ENCODE measurements around the gene GPX2. TPM values are rescaled to one million over a fixed set of nuclear protein-coding genes. Genes with fewer than 3 reads are reported as not detected.

Gene GPX2
- total RNA-seq, 1 donor from 2014 or later = not detected

DNA sequence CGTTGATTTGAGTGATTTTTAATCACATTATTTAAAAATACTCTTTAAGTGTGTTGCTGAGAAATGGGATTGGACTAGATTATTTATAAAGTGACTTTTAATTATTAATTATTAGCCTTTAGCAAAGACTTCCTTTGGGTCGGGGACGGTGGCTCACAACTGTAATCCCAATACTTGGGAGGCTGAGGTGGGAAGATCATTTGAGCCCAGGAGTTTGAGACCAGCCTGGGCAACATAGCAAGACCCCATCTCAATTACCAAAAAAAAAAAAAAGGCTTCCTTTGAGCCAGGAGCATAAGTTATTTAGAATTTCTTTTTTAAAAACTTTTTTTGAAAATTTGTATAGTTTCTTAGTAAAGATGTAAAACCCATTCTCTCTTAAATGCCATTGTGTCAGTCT lies 19.5 kb downstream of the GPX2 start:
- Histone ChIP-seq H4K20me1 (ENCODE audit: low read depth) (no peaks in the 10 kb centered on the region), H3K4me2 (no peak overlapping the region), H3K27me3 (no peaks in the 10 kb centered on the region), H3K27ac (no peak overlapping the region), H3K36me3 (peaks cover 7% of the 10 kb centered on the region), H3K4me1 (no peaks in the 10 kb centered on the region), H3K79me2 (ENCODE audit: low read depth) (peaks cover 25% of the 10 kb centered on the region), H3K9me3 (ENCODE audit: low read depth) (no peaks in the 10 kb centered on the region), H3K9ac (no peak overlapping the region), H2AFZ (replicated peaks) (no peak overlapping the region), H3K4me3 (no peak overlapping the region), H3F3A (ENCODE audit: low read depth) (peaks cover 7% of the 10 kb centered on the region)
- no peaks in the 10 kb centered on the region for H3K9me3 Mint-ChIP-seq
- H3K27me3 Mint-ChIP-seq (ENCODE audit: insufficient read depth, low read depth) = no peaks in the 10 kb centered on the region
- H3K36me3 Mint-ChIP-seq = peaks cover 3% of the 10 kb centered on the region
- no peaks in the 10 kb centered on the region for H3K4me1 Mint-ChIP-seq
- TF ChIP-seq, protein P1, sequence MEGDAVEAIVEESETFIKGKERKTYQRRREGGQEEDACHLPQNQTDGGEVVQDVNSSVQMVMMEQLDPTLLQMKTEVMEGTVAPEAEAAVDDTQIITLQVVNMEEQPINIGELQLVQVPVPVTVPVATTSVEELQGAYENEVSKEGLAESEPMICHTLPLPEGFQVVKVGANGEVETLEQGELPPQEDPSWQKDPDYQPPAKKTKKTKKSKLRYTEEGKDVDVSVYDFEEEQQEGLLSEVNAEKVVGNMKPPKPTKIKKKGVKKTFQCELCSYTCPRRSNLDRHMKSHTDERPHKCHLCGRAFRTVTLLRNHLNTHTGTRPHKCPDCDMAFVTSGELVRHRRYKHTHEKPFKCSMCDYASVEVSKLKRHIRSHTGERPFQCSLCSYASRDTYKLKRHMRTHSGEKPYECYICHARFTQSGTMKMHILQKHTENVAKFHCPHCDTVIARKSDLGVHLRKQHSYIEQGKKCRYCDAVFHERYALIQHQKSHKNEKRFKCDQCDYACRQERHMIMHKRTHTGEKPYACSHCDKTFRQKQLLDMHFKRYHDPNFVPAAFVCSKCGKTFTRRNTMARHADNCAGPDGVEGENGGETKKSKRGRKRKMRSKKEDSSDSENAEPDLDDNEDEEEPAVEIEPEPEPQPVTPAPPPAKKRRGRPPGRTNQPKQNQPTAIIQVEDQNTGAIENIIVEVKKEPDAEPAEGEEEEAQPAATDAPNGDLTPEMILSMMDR (IDR thresholded peaks at IDR 0.05) = no peak
- TF ChIP-seq EZH2 (IDR thresholded peaks at IDR 0.05) = no peak
- H3K27ac Mint-ChIP-seq = no peak overlapping the region
- H3K4me3 Mint-ChIP-seq = no peak overlapping the region
- no peak for DNase-seq (ENCODE audit: low spot score)

- Histone ChIP-seq H3K4me3 (no peak overlapping the region), H3F3A (ENCODE audit: low read depth) (peaks cover 7% of the 10 kb centered on the region), H3K4me1 (peaks cover 5% of the 10 kb centered on the region), H3K79me2 (ENCODE audit: low read depth) (peaks cover 42% of the 10 kb centered on the region), H2AFZ (replicated peaks) (no peak overlapping the region), H3K4me2 (no peak overlapping the region), H3K27ac (no peak overlapping the region), H3K27me3 (no peaks in the 10 kb centered on the region), H3K36me3 (peaks cover 7% of the 10 kb centered on the region), H3K9ac (no peak overlapping the region), H4K20me1 (ENCODE audit: low read depth) (peaks cover 5% of the 10 kb centered on the region), H3K9me3 (ENCODE audit: low read depth) (no peaks in the 10 kb centered on the region)
- no peak overlapping the region for H3K27ac Mint-ChIP-seq
- no peak for TF ChIP-seq EZH2 (IDR thresholded peaks at IDR 0.05)
- TF ChIP-seq, protein P1 (IDR thresholded peaks at IDR 0.05) = no peak
- TF ChIP-seq EZH2phosphoT487 (IDR thresholded peaks at IDR 0.05) = no peak
- no peaks in the 10 kb centered on the region for H3K9me3 Mint-ChIP-seq
- peaks cover 4% of the 10 kb centered on the region for H3K4me1 Mint-ChIP-seq
- DNase-seq (ENCODE audit: low spot score) = no peak
- H3K36me3 Mint-ChIP-seq = peaks cover 4% of the 10 kb centered on the region
- no peaks in the 10 kb centered on the region for H3K27me3 Mint-ChIP-seq (ENCODE audit: insufficient read depth, low read depth)
- no peak overlapping the region for H3K4me3 Mint-ChIP-seq
Measured at GRCh38 chr14:64920465-64920864, 22.1 kb downstream of the GPX2 start.

GRCh38 chr14:64919618-64920017 lies 22.9 kb downstream of the GPX2 start:
- Histone ChIP-seq H3K27me3 (no peaks in the 10 kb centered on the region), H3K4me1 (peaks cover 10% of the 10 kb centered on the region), H3K9me3 (ENCODE audit: low read depth) (no peaks in the 10 kb centered on the region), H3K36me3 (peaks cover 1% of the 10 kb centered on the region), H3K4me3 (no peak overlapping the region), H2AFZ (replicated peaks) (no peak overlapping the region), H3F3A (ENCODE audit: low read depth) (peaks cover 3% of the 10 kb centered on the region), H3K4me2 (no peak overlapping the region), H3K79me2 (ENCODE audit: low read depth) (peaks cover 50% of the 10 kb centered on the region), H4K20me1 (ENCODE audit: low read depth) (peaks cover 12% of the 10 kb centered on the region), H3K27ac (no peak overlapping the region), H3K9ac (no peak overlapping the region)
- Mint-ChIP-seq H3K36me3 (peaks cover 3% of the 10 kb centered on the region), H3K9me3 (no peaks in the 10 kb centered on the region), H3K27ac (no peak overlapping the region), H3K4me3 (no peak overlapping the region), H3K4me1 (peaks cover 12% of the 10 kb centered on the region), H3K27me3 (ENCODE audit: insufficient read depth, low read depth) (no peaks in the 10 kb centered on the region)
- no peak for TF ChIP-seq EZH2phosphoT487 (IDR thresholded peaks at IDR 0.05)
- TF ChIP-seq, protein P1 (IDR thresholded peaks at IDR 0.05) = no peak
- TF ChIP-seq EZH2 (IDR thresholded peaks at IDR 0.05) = no peak
- DNase-seq (ENCODE audit: low spot score) = no peak
